NCI-H69 (cell line): ENCODE data around the gene PARD3.
A peak's percentile ranks its signal among the peaks of the same experiment; 100 is the strongest.

Source experiments
- DNase-seq: peaks from one replicate; lab custom pipeline; 2025; lab: John Stamatoyannopoulos, UW

Gene PARD3

DNA sequence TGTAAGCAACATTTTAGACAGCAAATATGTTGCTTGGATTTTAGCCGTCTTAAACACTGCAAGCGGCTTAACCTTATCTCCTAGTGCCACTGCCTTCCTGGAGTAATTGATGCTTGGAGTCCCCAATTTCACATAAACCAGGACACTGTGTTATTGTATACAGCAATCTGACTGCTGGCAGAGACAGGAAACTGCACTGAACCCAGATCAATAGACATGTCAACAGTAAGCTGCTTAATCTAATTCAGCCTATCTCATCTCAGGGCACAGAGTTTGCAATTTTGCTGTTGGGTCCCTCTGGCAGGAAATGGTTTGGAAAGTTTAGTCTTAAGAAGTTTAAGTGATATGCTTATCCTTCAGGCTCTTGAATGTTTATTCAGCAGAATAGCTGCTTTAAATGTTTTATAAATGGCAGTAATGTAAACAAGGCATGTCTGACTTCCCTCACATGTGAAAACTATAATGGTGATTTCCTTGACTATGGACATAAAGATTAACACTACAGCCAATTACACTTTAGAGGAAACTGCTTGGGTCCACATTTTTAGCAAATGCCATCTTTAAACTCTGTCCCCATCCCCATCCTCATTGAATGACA is 598.6 kb downstream of the PARD3 start:
- DNase-seq: peak; percentile 9

DNA sequence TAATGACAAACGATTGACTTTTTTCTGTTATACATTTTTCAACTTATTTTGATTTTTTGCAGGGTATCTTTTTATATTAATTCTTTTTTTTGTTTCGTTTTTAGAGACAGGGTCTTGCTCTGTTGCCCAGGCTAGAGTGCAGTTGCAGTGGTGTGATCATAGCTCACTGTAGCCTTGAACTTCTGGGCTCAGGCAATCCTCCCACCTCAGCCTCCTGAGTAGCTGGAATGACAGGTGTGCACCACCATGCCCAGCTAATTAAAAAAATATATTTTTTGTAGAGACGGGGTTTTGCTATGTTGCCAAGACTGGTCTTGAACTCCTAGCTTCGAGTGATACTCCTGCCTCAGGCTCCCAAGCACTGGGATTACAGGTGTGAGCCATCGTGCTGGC is 601.3 kb downstream of the PARD3 start:
- DNase-seq: no peak

DNA sequence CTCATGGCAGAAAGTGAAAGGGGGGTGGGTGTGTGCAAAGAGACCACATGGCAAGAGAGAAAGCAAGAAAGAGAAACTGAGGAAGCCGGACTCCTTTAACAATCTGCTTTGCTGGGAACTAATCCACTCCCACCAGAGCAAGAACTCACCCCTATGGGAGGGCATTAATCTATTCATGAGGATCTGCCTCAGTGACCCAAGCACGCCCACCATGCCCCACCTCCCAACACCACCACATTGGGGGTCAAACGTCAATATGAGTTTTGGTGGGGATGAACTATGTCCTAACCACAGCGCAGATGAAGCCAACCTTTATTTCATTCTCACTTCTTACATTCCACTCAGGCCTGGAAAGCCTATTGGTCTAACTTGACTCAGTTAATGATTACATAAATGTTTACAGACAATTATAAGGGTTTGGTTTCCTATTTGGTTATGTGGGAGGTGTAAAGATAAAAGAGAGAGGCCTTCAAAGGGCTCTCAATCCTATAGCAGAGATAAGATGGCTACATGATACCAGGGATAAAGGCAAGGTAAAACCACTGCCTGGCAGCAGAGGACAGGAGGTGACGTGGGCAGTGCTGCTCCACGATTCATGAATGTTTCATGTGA is 601.8 kb downstream of the PARD3 start:
- no peak for DNase-seq

DNA sequence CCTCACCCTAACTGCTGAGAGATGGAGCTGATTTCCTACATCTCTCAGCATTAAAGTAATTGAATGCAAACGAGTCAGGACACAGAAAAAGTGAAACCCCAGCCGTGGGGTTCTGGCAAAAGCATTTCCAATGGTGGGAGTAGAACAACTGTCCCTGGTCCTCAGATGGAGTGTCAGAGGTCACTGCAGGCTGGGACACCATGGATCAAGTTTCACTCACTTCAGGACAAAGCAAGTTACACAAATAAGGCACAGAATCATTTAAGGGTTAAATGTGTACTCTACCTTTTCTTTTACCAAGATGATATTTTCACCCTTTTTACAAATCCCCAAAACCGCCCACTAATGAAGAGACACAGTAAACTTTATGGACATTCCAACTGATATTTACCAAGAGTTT is 607.8 kb downstream of the PARD3 start:
- DNase-seq: no peak

DNA sequence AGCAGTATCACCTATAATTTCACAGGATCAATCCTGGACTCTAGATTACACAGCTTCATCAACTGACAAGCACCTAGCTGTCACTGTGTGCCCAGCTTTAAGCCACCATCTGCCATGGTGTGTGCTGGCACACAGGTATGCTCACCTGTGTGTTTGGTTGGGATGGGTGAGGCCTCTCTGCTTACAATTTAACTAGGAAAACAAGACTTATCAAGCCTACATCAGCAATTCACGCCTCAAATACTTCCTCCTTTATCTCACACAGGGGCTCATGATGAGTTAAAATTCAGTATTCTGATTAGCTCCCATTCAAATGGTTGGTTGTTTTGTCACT is 608.2 kb downstream of the PARD3 start:
- no peak for DNase-seq

DNA sequence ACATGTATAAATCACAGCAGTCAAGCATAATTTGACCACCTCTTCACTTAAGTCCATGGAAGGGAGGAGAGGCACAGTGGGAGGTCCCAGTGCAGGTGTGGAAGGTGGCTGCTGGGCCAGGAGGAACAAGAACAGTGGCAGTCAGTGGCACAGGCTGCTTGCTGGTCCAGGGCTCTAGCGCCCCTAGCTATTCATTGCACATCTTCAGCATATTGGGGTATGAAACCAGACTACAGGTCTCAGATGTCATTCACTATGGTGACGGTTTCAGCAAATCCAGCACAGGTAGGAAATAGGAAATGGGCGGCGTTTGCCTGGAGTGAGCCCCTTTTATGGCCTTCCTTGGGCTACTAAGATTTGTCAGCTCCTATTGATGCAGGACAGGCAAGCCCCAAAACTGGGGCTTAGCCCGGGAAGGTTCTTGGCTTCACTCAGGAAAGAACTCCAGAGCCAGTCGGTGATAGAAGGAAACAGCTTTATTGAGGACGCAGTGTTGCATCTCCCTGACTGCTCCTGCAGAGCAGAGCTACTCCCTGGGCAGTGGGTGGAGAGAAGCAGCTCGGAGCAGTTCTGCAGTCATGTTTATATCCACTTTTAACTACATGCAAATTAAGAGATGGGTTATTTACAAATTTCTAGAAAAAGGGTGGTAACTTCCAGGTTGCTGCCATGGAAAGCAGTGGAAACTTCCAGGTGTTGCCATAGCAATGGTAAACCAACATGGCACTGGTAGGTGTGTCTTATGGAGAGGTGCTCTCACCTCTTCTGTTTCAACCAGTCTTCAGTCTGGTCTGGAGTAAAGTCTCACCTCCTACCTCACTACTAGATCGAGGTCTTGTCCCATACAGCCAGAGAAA is 608.8 kb downstream of the PARD3 start:
- DNase-seq: peak; percentile 15

DNA sequence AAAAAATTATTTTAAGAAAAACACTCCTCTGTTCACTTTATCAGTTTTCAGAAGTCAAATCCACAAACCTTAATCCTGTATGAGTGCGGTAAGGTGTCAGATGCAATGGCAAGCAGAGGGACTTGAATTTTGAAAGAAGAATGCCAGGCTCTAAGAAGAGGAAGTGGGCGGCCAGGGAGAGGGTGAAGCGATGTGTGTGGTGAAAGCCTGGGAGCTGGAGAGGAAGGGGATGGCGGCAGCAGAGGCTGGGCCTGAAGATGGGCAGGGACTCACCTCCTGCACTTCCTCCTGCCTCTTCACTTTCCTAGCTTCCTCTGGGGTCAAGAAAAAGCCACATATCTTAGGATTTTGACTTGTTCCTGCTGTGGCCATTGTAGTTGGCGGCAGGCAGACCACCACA is 609.6 kb downstream of the PARD3 start:
- DNase-seq: no peak

DNA sequence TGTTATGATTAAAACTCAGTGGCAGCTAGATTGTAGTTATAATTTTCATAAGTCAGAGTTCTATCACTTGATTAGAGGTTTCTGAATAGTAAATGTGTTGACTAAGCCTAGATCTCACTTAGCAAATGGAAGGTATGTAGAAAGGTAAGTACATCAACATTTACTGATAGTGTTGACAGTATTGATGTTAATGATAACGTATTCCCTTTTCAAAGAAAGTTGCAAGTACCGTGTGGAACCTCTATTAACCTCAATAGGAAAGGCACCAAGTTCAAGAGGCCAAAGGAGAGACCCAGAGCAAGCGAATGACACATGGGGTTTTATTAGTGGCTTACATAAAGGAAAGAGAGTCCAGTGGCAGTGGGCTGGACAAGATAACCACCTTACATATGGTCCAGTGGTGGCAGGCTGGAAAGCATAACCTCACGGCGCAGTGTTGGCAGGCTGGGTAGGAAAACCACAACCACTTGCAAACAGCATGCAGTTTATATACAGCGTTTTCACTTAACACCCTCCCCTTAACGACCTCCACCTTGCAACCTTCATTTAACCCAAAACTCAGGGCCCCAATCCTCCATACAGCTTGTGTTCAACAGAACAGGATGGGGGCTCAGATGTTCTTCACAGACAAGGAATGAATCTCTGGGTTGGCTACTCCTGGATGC is 611.0 kb downstream of the PARD3 start:
- DNase-seq: no peak

DNA sequence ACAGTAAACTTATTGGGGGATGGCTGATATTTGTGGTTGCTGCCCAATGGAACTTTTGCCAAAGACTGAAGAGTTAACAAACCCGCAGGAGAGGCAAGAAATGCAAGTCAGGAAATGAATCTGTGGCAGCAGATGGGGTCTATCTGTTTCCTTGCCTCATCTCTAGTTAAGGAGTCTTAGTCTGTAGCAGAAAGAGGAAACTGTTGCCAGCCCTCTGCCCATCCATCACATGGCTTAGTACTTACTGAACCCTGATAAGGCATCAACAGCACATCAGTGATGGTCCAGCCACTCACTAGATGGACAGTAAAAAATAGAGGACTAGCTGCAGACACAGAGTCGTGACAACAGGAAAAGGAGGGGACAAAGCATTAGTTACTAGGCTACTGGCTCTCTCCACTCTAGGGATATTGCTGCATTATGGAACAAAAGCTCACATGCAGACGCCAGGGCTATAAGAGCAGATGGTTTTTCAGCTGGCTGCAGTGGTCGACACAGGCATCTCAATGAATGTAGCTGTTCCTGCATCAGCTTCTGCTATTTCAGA is 614.7 kb downstream of the PARD3 start:
- DNase-seq: peak; percentile 75

DNA sequence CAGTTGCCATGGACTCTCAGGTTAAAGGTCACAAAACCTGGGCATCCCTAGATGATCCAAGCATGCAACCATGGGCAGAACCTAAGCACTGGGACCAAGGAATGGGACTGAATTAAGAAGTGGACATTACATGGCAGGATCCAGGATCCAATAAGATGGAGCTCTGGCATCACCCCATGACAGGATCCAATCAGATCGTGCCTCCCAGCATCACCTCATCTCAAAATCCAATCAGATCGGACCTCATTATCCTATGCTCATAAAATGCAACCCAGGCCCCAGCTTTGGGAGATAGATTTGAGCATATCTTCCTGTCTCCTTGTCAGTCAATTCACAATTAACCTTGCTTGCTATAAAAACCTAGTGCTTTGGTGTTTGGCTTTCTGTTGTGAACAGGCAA is 616.1 kb downstream of the PARD3 start:
- no peak for DNase-seq

DNA sequence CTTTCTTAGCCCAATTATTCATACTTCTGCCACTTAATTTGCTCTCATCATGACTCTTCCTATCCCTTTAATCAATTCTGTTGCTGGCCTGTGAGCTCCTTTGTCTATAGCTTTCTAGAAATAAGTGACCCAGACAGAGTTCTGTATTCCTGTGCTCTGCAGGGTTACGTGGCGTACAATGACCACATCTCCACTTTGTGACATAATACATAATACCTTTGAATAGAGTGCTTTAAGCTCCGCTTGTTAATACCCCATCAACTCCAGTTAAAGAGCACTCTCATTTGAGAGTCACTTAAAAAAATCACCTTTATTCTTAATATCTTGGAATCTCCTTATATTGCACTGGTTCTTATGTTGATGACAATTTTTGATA is 619.0 kb downstream of the PARD3 start:
- DNase-seq: no peak

DNA sequence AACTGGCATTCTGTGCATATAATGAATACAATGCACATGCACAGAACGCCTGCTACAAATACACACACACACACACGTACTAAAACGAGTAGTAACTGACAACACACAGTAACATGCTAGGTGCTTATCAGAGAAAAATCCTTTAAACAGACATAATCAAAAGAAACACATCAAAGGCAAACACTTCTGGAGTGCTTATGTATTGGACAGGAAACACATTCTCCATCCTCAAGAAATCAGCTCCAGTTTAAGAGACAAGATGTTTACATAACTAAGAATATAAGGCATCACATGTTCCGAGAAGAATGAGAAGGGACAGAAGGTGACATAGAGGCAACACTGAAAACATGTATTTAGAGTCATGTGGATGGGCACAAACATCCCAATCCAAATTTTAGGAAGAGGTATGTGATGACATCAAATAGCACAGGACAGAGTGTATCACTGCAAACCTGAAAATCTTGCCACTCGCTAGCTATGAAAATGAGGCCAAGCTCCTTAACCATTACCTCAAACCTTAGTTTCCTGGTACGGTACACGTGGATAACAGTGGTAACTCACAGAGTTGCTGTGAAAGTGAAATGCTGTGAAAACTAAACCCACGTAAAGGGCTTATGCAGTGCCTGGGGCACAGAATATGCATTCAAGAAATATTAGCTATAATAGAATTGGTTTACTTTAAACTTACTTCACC is 619.6 kb downstream of the PARD3 start:
- no peak for DNase-seq

DNA sequence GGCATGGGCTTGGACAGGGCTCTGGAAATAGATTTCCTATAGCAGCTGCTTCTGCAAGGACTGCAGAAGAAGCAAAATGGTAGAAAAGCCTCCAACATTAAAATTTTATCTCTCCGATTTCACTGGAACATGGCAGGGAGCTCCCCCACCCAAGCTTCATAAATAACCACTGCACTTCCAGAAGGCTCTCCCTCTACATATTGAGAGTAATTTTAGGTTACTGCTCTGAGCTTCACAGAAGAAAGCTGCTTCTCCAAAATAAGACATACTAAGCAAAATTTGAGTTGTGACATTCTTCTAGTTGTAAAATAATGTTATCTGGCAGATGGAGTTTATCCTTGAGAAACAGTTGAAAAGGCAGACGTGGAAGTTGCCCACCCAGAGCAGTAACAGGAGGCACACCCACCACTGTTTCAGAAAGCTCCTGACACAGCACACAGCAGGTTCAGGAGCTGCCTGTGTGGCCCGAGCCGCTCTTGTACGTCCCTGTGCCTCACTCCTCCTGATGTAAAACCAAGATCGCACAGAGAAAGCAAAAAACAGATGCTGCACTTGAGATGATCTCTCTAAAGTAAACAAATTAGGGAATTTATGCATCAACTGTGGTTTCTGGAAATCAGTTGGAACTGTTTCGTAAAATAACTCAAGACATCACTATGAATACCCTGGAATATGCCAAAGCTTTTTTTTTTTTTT is 621.0 kb downstream of the PARD3 start:
- peak; percentile 15 for DNase-seq

DNA sequence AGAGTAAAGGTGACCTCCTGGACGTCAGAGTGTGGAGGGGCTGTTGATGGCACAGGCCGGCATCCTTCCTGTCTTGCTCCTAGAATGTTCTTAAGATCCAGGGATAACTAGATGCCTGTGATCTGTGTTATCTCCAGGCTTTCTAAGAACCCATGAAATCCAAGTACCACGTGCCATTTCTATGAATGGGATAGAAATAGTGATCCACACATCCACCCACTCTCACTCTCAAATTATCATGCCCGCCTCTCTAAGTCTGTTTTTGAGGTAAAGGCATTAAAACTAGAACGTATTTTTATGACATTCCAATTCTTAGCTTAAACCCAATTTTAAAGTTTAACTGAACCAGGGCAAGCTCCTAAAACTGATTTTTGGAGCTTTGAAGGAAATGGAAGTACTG is 622.5 kb downstream of the PARD3 start:
- no peak for DNase-seq

DNA sequence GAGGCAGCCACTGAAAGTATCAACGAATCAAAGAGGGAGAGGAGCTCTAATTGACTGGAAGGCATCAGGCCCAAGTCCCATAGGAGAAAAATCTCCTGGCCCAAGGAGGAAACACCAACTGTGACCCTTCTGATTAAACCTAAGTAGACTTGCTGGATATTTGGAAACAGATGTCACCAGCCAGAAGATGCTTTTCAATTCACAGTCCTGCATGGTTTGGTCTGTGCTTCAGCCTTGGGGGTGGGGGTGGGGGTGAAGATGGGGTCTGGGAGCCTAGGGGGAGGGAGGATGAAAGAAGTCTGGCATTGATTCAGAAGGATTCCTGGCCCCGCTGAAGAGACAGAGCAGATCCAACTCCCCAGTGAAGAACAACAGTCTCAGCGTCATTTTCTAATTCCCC is 623.7 kb downstream of the PARD3 start:
- DNase-seq: no peak

DNA sequence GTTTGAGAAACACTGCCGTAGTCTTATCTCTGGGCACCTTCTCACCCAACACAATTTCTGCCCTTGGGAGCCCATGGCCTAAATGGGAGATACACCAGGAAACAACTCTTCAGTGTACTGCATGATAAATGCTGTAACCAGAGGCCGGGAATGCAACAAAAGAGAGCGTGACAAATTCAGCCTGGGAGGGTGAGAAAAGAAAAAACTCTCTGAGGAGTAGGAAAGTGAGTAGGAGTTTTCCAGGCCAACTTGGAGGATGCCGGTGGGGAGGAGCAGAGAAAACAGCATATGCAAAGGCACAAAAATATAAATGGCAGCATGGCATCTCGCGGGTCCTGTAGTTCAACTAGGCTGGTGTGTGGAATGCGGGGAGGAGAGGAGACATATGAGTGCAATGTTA is 624.5 kb downstream of the PARD3 start:
- no peak for DNase-seq

DNA sequence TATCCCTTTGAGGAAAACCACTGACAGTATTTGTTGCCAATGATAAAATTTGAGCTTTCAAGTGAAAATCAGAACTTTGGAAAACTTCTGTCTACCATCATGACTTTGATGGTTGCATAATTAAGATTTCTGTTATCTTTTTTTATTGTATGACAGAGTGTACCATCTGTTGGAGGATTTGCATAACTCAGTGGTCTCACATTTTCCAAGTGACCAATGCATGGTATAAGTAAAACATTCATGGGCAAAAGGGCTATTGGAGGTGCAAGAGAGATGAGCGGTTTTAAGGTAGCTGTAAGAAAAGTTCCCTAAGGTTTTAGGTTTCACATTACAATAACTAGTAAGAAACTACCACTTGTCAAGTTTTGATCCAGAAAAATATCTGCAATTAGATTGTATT is 625.3 kb downstream of the PARD3 start:
- no peak for DNase-seq

DNA sequence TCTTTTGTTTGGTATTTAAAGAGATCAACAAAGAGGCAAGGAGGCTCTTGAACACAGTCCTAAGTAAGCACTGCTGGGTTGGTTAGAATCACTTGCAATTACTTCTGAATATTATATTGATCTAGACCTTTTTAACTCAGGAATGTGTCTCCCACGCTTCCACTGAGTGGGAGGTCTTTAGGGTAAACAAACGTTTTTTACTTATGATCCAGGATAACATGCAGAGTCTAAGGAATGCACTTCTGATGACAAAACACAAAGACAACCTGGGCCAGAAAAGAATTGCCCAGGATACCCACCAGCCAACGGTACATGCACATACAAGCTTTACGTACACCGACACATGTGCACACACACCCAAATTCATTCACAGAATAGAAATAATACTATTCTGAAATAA is 626.9 kb downstream of the PARD3 start:
- DNase-seq: no peak

DNA sequence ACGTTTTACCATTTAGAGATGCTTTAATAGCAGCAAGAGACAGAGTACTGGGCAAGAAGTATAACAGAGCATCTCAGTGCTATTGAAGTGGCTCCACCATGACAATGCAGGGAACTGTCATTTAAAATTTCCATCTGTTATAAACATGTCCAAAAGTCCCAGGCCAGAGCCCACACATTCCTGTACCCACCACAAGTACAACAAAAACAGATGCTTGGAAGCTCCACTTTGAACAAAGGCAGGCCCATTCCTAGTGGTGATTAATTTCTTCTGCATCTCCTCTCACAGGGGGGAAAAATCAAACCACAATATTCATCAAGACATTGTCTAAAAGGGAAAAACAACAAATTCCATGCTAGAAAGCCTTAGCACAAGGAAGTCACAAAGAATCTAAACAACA is 627.9 kb downstream of the PARD3 start:
- DNase-seq: no peak

DNA sequence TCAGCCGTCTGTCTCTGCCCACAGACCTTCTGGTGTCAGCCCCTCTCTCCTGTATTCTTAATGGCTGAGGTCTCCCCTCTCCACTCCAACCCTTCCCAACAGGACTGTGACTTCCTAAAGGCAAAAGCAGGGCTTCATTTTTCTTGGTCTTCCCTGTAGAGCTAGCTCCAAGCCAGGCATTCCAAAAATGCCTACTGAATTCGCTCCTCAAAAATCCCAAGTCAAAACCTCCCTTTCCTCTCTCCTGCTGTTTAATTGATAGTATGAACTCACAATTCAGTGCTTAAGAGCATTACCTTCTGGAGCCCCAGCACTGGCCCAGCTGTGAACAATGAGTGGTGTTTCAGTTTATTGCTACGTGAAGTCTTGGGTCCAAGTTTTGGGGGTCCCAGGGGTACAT is 628.4 kb downstream of the PARD3 start:
- peak; percentile 31 for DNase-seq

DNA sequence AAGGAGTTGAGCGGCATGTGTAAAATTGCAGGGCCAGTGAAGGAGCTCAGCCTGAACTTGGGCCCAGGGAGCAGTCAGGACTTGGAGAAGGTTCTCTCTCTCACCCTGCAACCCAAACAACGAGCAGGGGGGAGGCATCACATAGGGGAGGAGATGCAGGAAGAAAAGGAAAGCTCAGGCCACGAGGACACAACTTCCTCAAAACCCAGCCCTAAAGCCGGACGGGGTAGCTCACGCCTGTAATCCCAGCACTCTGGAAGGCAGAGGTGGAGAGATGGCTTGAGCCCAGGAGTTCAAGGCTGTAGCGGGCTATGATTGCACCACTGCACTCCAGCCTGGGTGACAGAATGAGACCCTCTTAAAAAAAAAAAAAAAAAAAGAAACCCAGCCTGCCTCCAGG is 629.1 kb downstream of the PARD3 start:
- no peak for DNase-seq
